Mesenchymal stem cell (in vitro differentiated cells and primary cell): Measurements from ENCODE around the gene AMACR.

Experiments
- DNase-seq: peaks from one replicate; pipeline ENCODE4 v3.0.0-alpha.2; 2013
- H2AFZ ChIP-seq: one replicate; pipeline ENCODE4 v1.6.1; 2013; ENCODE audit warnings: low read depth, mild to moderate bottlenecking, control low read depth, inconsistent platforms, low read length, moderate library complexity
- H2AK5ac ChIP-seq: 2 replicates; pipeline ENCODE4 v1.6.1; 2013; ENCODE audit warnings: low read length, moderate library complexity, mild to moderate bottlenecking, inconsistent platforms; ENCODE audit not compliant: severe bottlenecking
- H2BK120ac ChIP-seq: one replicate; pipeline ENCODE4 v1.6.1; 2013; ENCODE audit warnings: low read depth, mild to moderate bottlenecking, inconsistent platforms, low read length, moderate library complexity
- H2BK12ac ChIP-seq, 2 experiments: one replicate each; pipeline ENCODE4 v1.6.1; 2013; ENCODE audit warnings: inconsistent platforms in 2 of 2, low read length in 2 of 2, mild to moderate bottlenecking in 2 of 2, moderate library complexity in 2 of 2, control low read depth in 1 of 2
- H2BK15ac ChIP-seq: one replicate; pipeline ENCODE4 v1.6.1; 2013; ENCODE audit warnings: mild to moderate bottlenecking, low read depth, inconsistent platforms; ENCODE audit not compliant: poor library complexity, severe bottlenecking
- H2BK5ac ChIP-seq: 2 replicates; pipeline ENCODE4 v1.6.1; 2013; ENCODE audit warnings: low read depth, mild to moderate bottlenecking, low read length, control low read depth, inconsistent platforms; ENCODE audit not compliant: poor library complexity, severe bottlenecking
- H3K14ac ChIP-seq, 2 experiments: one replicate each; pipeline ENCODE4 v1.6.1; 2013; ENCODE audit warnings: inconsistent platforms in 2 of 2, low read length in 2 of 2, control low read depth in 1 of 2, mild to moderate bottlenecking in 1 of 2, moderate library complexity in 1 of 2
- H3K18ac ChIP-seq, 2 experiments: one replicate each; pipeline ENCODE4 v1.6.1; 2013; ENCODE audit warnings: inconsistent platforms in 2 of 2, low read length in 2 of 2, control low read depth in 1 of 2, low read depth in 1 of 2, mild to moderate bottlenecking in 1 of 2
- H3K23ac ChIP-seq, 2 experiments: one replicate each; pipeline ENCODE4 v1.6.1; 2013; ENCODE audit warnings: inconsistent platforms in 2 of 2, low read length in 2 of 2, mild to moderate bottlenecking in 2 of 2, moderate library complexity in 2 of 2, control low read depth in 1 of 2
- H3K27ac ChIP-seq: 2 replicates; pipeline ENCODE4 v1.5.1; 2013; ENCODE audit warnings: mild to moderate bottlenecking, moderate library complexity, low read length, control low read depth, inconsistent platforms; ENCODE audit not compliant: poor library complexity, severe bottlenecking
- H3K27me3 ChIP-seq, 2 experiments: 2 replicates each; pipeline versions ENCODE4 v1.6.1 to v1.7.0; 2013; ENCODE audit warnings: low read length in 2 of 2, mild to moderate bottlenecking in 2 of 2, moderate library complexity in 2 of 2, control low read depth in 1 of 2, inconsistent platforms in 1 of 2; ENCODE audit not compliant: control insufficient read depth in 1 of 2, insufficient read depth in 1 of 2
- H3K36me3 ChIP-seq, 2 experiments: 2 replicates each; pipeline versions ENCODE4 v1.6.1 to v1.7.0; 2013; ENCODE audit warnings: low read length in 2 of 2, control low read depth in 1 of 2, inconsistent platforms in 1 of 2, low read depth in 1 of 2, mild to moderate bottlenecking in 1 of 2; ENCODE audit not compliant: insufficient read depth in 2 of 2, control insufficient read depth in 1 of 2
- H3K4ac ChIP-seq, 2 experiments: one replicate each; pipeline ENCODE4 v1.6.1; 2013; ENCODE audit warnings: inconsistent platforms in 2 of 2, low read length in 2 of 2, mild to moderate bottlenecking in 2 of 2, moderate library complexity in 2 of 2, control low read depth in 1 of 2, low read depth in 1 of 2
- H3K4me1 ChIP-seq: 2 replicates; pipeline ENCODE4 v1.6.1; 2013; ENCODE audit warnings: low read depth, low read length, control low read depth; ENCODE audit not compliant: control insufficient read depth, insufficient read depth
- H3K4me2 ChIP-seq: 2 replicates; pipeline ENCODE4 v1.6.1; 2013; ENCODE audit warnings: low read length, mild to moderate bottlenecking, inconsistent platforms; ENCODE audit not compliant: poor library complexity, severe bottlenecking
- H3K4me3 ChIP-seq, 2 experiments: 2 replicates each; pipeline versions ENCODE4 v1.5.1 to v1.7.0; 2013; ENCODE audit warnings: low read length in 2 of 2, mild to moderate bottlenecking in 2 of 2, control low read depth in 1 of 2, low read depth in 1 of 2; ENCODE audit not compliant: insufficient read depth in 1 of 2
- H3K79me1 ChIP-seq: replicated peaks from 2 replicates; pipeline ENCODE4 v1.6.1; 2013; ENCODE audit warnings: mild to moderate bottlenecking, control low read depth, low read length, inconsistent platforms; ENCODE audit not compliant: poor library complexity, severe bottlenecking
- H3K9ac ChIP-seq: 2 replicates; pipeline ENCODE4 v1.7.0; 2013; ENCODE audit warnings: mild to moderate bottlenecking, low read length, moderate library complexity
- H3K9me3 ChIP-seq: 2 replicates; pipeline ENCODE4 v1.7.0; 2013; ENCODE audit warnings: mild to moderate bottlenecking, low read length; ENCODE audit not compliant: control insufficient read depth
- H4K8ac ChIP-seq: one replicate; pipeline ENCODE4 v1.6.1; 2013; ENCODE audit warnings: inconsistent platforms, mild to moderate bottlenecking, low read length, moderate library complexity
- H4K91ac ChIP-seq: one replicate; pipeline ENCODE4 v1.6.1; 2013; ENCODE audit warnings: mild to moderate bottlenecking, low read length, inconsistent platforms
- WGBS: methylation state at CpG from one replicate; pipeline ENCODE4 v1.1.7; 2013; ENCODE audit warnings: mixed read lengths; 5-methylcytosine and 5-hydroxymethylcytosine counted together

Gene AMACR

DNA sequence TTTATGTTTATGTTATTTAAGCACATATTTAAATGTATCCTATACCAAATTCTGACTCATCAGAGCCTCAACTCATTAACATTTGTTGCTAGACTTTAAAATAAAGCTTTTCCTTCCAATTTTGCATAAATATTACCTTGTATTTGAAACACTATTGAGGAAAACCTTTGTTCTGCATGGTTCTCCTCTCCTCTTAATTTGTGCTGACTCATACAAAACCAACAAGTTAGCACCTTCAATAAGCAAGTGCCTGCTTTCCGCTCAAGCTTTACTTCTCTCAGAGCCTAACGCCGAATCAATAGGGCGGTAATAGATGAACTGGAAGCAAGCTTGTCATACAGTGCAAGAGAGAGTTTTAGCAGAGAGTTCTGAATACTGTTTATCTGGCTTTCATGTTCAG is 7.9 kb downstream of the AMACR start:
- no peak overlapping the region for H4K91ac ChIP-seq
- 95% methylated on average over 4 of the region's 4 CpGs for WGBS
- no peak for DNase-seq

DNA sequence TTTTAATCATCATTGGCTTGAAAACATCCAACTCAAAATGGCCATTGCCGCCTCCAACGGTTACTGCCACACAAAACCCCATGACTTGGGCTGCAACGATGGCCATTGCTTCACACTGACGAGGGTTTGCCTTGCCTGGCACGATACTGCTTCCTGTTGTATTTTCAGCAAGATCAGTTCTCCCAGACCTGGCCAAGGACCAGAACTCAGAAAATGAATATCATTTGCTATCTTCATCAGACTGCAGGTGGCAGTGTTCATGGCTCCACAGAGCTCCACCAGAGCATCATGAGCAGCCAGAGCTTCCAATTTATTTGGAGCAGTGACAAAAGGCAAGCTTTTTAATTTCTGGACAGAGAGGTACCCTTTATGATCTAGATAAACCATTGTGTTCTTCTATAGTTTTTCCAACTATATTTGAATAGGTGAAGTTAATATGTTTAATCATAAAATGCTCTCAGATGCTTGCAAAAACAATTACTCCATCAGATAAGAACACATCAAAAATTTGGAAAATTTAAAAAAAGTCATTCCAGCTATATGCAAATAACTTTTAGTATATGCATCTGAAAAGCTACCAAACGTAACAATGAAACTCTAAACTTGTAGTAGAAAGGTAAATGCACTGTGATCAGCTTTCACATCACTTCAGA is 10.4 kb downstream of the AMACR start:
- Histone ChIP-seq H3K23ac (no peak overlapping the region), H3K9ac (peak overlapping the region; percentile 62), H2AFZ (no peak overlapping the region), H3K4me1 (peaks cover 2% of the 10 kb centered on the region), H3K36me3 (peaks cover 6 to 47% of the 10 kb centered on the region in 2 experiments), H2BK15ac (no peak overlapping the region), H3K9me3 (no peaks in the 10 kb centered on the region), H2BK5ac (no peak overlapping the region), H2BK120ac (no peak overlapping the region), H3K27me3 (no peaks in the 10 kb centered on the region), H3K18ac (no peak overlapping the region), H4K91ac (no peak overlapping the region), H3K14ac (no peak overlapping the region), H2AK5ac (no peak overlapping the region), H2BK12ac (no peak overlapping the region), H3K4ac (no peak overlapping the region), H4K8ac (peak overlapping the region; percentile 32), H3K79me1 (peaks cover 8% of the 10 kb centered on the region), H3K4me3 (no peak overlapping the region), H3K4me2 (no peak overlapping the region), H3K27ac (no peak overlapping the region)
- 63% methylated on average over 5 of the region's 6 CpGs for WGBS
- peak; percentile 67 for DNase-seq

More for the DNA sequence above, 7.9 kb downstream of the AMACR start:
- no peak overlapping the region for H3K4me2 ChIP-seq
- H2BK5ac ChIP-seq, result no peak overlapping the region
- peaks cover 13% of the 10 kb centered on the region for H3K79me1 ChIP-seq
- H4K8ac ChIP-seq, result no peak overlapping the region
- no peak overlapping the region for H3K4ac ChIP-seq
- H3K36me3 ChIP-seq, result peaks cover 9 to 60% of the 10 kb centered on the region in 2 experiments
- no peak overlapping the region for H3K18ac ChIP-seq
- no peak overlapping the region for H3K14ac ChIP-seq
- peaks cover 8% of the 10 kb centered on the region for H3K4me1 ChIP-seq
- H2BK15ac ChIP-seq, result no peak overlapping the region
- H3K27ac ChIP-seq, result no peak overlapping the region
- H2AK5ac ChIP-seq, result no peak overlapping the region
- no peak overlapping the region for H3K4me3 ChIP-seq
- H3K23ac ChIP-seq, result no peak overlapping the region
- no peak overlapping the region for H2AFZ ChIP-seq
- H3K27me3 ChIP-seq, result no peaks in the 10 kb centered on the region
- H2BK12ac ChIP-seq, result no peak overlapping the region
- H3K9me3 ChIP-seq, result no peaks in the 10 kb centered on the region
- H3K9ac ChIP-seq, result no peak overlapping the region
- H2BK120ac ChIP-seq, result no peak overlapping the region

DNA sequence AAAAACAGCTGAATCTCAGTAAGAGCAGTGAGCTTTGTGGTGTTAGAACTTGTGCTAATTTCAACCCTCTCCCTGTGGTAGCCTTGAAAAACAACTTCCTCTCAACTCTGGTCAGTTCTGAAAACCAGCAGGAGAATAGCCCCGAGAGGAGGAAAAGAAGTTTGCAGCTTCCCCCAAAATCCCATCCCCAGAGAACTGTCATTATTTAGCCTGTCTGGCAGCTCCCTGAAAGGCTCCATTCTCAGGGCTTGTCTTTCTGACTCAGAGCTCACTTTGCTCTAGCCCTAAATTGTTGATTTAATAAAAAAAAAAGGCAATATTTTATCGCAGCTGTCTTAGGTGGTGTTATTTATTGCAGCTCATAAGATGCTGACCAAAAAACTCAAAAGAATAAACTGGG is 12.0 kb downstream of the AMACR start:
- no peak overlapping the region for H3K4ac ChIP-seq
- no peak overlapping the region for H3K27ac ChIP-seq
- no peak overlapping the region for H2AFZ ChIP-seq
- no peak overlapping the region for H2BK5ac ChIP-seq
- H3K18ac ChIP-seq, result no peak overlapping the region
- no peak overlapping the region for H3K4me2 ChIP-seq
- H2BK15ac ChIP-seq, result no peak overlapping the region
- H3K9me3 ChIP-seq, result no peaks in the 10 kb centered on the region
- H3K79me1 ChIP-seq, result peaks cover 7% of the 10 kb centered on the region
- 58% methylated on average over 2 of the region's 2 CpGs for WGBS
- no peak overlapping the region for H3K4me3 ChIP-seq
- no peak for DNase-seq
- no peak overlapping the region for H2BK12ac ChIP-seq
- no peak overlapping the region for H2BK120ac ChIP-seq
- no peaks in the 10 kb centered on the region for H3K27me3 ChIP-seq
- H4K91ac ChIP-seq, result no peak overlapping the region
- H3K9ac ChIP-seq, result peak overlapping the region; percentile 26
- no peak overlapping the region for H3K23ac ChIP-seq
- H3K4me1 ChIP-seq, result peaks cover under 1% of the 10 kb centered on the region
- no peak overlapping the region for H4K8ac ChIP-seq
- no peak overlapping the region for H3K14ac ChIP-seq
- no peak overlapping the region for H2AK5ac ChIP-seq
- peaks cover 6 to 34% of the 10 kb centered on the region in 2 experiments for H3K36me3 ChIP-seq

DNA sequence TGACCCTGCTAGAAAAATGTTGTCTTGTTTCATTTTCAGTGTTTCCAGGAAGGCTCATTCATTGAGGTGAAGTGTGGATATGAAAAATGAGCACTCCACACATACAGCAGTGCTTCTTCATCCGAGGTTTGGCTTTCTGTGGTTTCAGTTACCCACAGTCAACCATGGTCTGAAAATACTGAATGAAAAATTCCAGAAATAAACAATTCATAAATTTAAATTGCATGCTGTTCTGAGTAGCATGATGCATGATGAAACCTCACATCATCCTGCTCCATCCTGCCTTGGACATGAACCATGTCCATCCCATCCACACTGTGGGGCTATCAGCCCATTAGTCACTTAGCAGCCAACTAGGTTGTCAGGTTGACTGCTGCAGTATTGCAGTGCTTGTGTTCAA is 13.0 kb downstream of the AMACR start:
- no peak overlapping the region for H3K27ac ChIP-seq
- no peaks in the 10 kb centered on the region for H3K4me1 ChIP-seq
- no peak overlapping the region for H3K4me2 ChIP-seq
- H3K14ac ChIP-seq, result no peak overlapping the region
- WGBS, result no CpG with 5 or more reads among the region's 1 CpG
- H3K9me3 ChIP-seq, result no peaks in the 10 kb centered on the region
- H3K23ac ChIP-seq, result no peak overlapping the region
- no peak overlapping the region for H4K91ac ChIP-seq
- no peak overlapping the region for H4K8ac ChIP-seq
- H3K18ac ChIP-seq, result no peak overlapping the region
- H2BK120ac ChIP-seq, result no peak overlapping the region
- H3K4me3 ChIP-seq, result no peak overlapping the region
- H2BK12ac ChIP-seq, result no peak overlapping the region
- DNase-seq, result peak; percentile 51
- peak overlapping the region; percentile 64 for H3K9ac ChIP-seq
- no peak overlapping the region for H2BK5ac ChIP-seq
- H3K36me3 ChIP-seq, result peaks cover 6 to 33% of the 10 kb centered on the region in 2 experiments
- peaks cover 9% of the 10 kb centered on the region for H3K79me1 ChIP-seq
- H2AFZ ChIP-seq, result no peak overlapping the region
- no peaks in the 10 kb centered on the region for H3K27me3 ChIP-seq
- H2BK15ac ChIP-seq, result no peak overlapping the region
- H2AK5ac ChIP-seq, result no peak overlapping the region
- no peak overlapping the region for H3K4ac ChIP-seq
